Measurements from ENCODE around the gene RPL11. TPM values are rescaled to one million over a fixed set of nuclear protein-coding genes. Genes with fewer than 3 reads are reported as not detected.

The RPL11 gene
- 1,347 to 1,706 TPM (median 1,388 TPM) in 5 replicates for total RNA-seq (2022; extraction: Qiagen RNA extraction; ENCODE audit: low read depth)

GRCh38 chr1:23691499-23692307 lies at the start of gene RPL11:
TSS of gene RPL11 (plus strand) at chr1:23691806. CDS start at chr1:23691824, 18 bp downstream.

DNA sequence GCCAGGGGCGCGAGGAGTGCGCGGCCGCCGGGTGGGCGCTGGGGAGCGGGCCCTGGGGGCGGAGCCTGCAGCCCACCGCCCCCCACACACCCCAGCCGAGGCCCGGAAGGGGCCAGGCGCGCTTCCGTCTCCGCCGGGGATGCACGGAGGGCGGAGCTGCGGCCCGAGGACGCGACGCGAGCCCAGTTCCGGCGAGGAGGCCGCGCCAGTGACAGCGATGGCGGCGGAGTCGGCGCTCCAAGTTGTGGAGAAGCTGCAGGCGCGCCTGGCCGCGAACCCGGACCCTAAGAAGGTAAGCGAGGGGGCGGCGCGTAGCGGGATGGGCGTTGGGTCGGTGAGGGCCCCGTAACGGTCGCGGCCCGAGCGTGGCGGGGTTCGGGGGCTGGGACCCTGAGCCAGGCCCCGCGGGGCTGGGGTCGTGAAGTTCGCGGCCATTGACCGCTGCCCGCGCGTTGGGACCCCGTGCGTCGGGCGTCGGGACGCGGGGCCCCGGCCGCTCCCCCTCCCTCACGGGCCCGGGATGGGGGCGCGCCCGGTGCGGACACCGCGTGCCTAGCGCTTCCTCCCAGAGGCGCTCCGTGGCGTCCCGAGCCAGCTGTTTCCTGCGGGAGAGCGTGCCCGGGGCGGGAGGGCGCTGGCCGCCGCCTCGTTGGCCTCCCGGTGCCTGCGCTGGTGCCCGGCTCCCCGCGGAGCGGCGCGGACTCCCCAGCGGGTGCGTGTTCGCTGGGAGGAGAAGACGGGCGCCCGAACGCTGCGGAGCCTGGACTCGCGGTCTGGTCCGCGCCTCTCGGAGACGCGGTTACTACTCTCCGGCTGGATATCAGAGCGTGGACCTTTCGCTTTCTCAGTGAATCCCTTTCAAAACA lies 51.9 kb downstream of the RPL11 start, which contains the start of gene ELOA:
TSS of gene ELOA (plus strand) at position 185 of the 866 bp plus-strand sequence. CDS start at position 218, 33 bp downstream.

Other genes with a start within 250 kb of the RPL11 start
- gene ASAP3, start 207.6 kb upstream of the RPL11 start, total RNA-seq (2022; extraction: Qiagen RNA extraction; ENCODE audit: low read depth), result 3.2 to 5.9 TPM (median 5.3 TPM) in 5 replicates
- 2.1 to 3.5 TPM (median 3.2 TPM) in 5 replicates for gene E2F2, start 160.6 kb upstream of the RPL11 start, total RNA-seq (2022; extraction: Qiagen RNA extraction; ENCODE audit: low read depth)
- gene ID3, start 132.3 kb upstream of the RPL11 start, total RNA-seq (2022; extraction: Qiagen RNA extraction; ENCODE audit: low read depth), result 230 to 501 TPM (median 359 TPM) in 5 replicates
- gene ELOA, start 51.7 kb downstream of the RPL11 start, total RNA-seq (2022; extraction: Qiagen RNA extraction; ENCODE audit: low read depth), result 26.2 to 30.9 TPM (median 29.8 TPM) in 5 replicates
- 32.1 to 36.3 TPM (median 34.7 TPM) in 5 replicates for gene PITHD1, start 86.6 kb downstream of the RPL11 start, total RNA-seq (2022; extraction: Qiagen RNA extraction; ENCODE audit: low read depth)
- 46.7 to 62.0 TPM (median 56.5 TPM) in 5 replicates for gene LYPLA2, start 99.3 kb downstream of the RPL11 start, total RNA-seq (2022; extraction: Qiagen RNA extraction; ENCODE audit: low read depth)
- gene GALE, start 108.9 kb downstream of the RPL11 start, total RNA-seq (2022; extraction: Qiagen RNA extraction; ENCODE audit: low read depth), result 64.6 to 71.1 TPM (median 69.7 TPM) in 5 replicates
- 11.5 to 13.9 TPM (median 13.2 TPM) in 5 replicates for gene HMGCL, start 133.6 kb downstream of the RPL11 start, total RNA-seq (2022; extraction: Qiagen RNA extraction; ENCODE audit: low read depth)
- gene FUCA1, start 176.5 kb downstream of the RPL11 start, total RNA-seq (2022; extraction: Qiagen RNA extraction; ENCODE audit: low read depth), result 7.8 to 10.6 TPM (median 10.1 TPM) in 5 replicates
- not detected in 5 replicates for gene CNR2, start 221.6 kb downstream of the RPL11 start, total RNA-seq (2022; extraction: Qiagen RNA extraction; ENCODE audit: low read depth)